A673 (cell line): ENCODE data around the gene ECI1. TPM values are rescaled to one million over a fixed set of nuclear protein-coding genes. Genes with fewer than 3 reads are reported as not detected.

Experiments
- BruUV-seq: library from RNA; stranded (reverse); fragments of 400-500 nt; replicated peaks from 2 replicates; lab custom pipeline; 2021; lab: Mats Ljungman, UMichigan
- CTCF ChIA-PET: fragments of 300-600 bp; sonication (Branson Sonifier 250); formaldehyde crosslinking; loops from one replicate; lab custom pipeline; 2022; ENCODE audit warnings: antibody characterized with exemption; lab: Charles Lee
- POLR2A ChIA-PET: fragments of 300-600 bp; sonication (Branson Sonifier 250); formaldehyde crosslinking; loops from one replicate; lab custom pipeline; 2022; ENCODE audit warnings: antibody characterized with exemption; ENCODE audit not compliant: low non-redundant PET; lab: Charles Lee
- DNase-seq: peaks from one replicate; pipeline ENCODE4 v3.0.0-alpha.2; 2015; ENCODE audit warnings: low spot score
- H3K27ac ChIP-seq: fragments of 200-600 bp; sonication (generic); 2 replicates; pipeline ENCODE4 v1.5.1; 2016; ENCODE audit warnings: mixed run types, low read depth, mild to moderate bottlenecking, mixed read lengths, antibody characterized with exemption, low read length; ENCODE audit not compliant: poor library complexity, severe bottlenecking
- H3K27me3 ChIP-seq: fragments of 200-600 bp; sonication (generic); replicated peaks from 2 replicates; pipeline ENCODE4 v1.6.1; 2017; ENCODE audit warnings: mixed run types, low read depth, mild to moderate bottlenecking, mixed read lengths, antibody characterized with exemption, low read length; ENCODE audit not compliant: insufficient read depth, poor library complexity
- H3K36me3 ChIP-seq: fragments of 200-600 bp; sonication (generic); 2 replicates; pipeline ENCODE4 v1.6.1; 2016; ENCODE audit warnings: mixed run types, mild to moderate bottlenecking, mixed read lengths, antibody characterized with exemption, low read length; ENCODE audit not compliant: insufficient read depth, poor library complexity, severe bottlenecking
- H3K4me1 ChIP-seq: fragments of 200-600 bp; sonication (generic); 2 replicates; pipeline ENCODE4 v1.6.1; 2017; ENCODE audit warnings: mixed run types, mild to moderate bottlenecking, mixed read lengths, antibody characterized with exemption, low read length; ENCODE audit not compliant: insufficient read depth, poor library complexity, severe bottlenecking
- H3K4me3 ChIP-seq: fragments of 200-600 bp; sonication (generic); 2 replicates; pipeline ENCODE4 v1.5.1; 2016; ENCODE audit warnings: low read depth, mixed run types, mild to moderate bottlenecking, mixed read lengths, low read length; ENCODE audit not compliant: poor library complexity, severe bottlenecking
- H3K9me3 ChIP-seq: fragments of 200-600 bp; sonication (generic); 2 replicates; pipeline ENCODE4 v1.6.1; 2016; ENCODE audit warnings: mixed run types, low read depth, mild to moderate bottlenecking, mixed read lengths, antibody characterized with exemption, low read length; ENCODE audit not compliant: poor library complexity, severe bottlenecking
- EZH2 ChIP-seq: fragments of 200-600 bp; sonication (generic); IDR thresholded peaks from 2 replicates; pipeline ENCODE4 v1.6.1; 2017; ENCODE audit warnings: borderline replicate concordance, low read depth, mild to moderate bottlenecking, mixed read lengths, antibody characterized with exemption, low read length; ENCODE audit not compliant: poor library complexity, severe bottlenecking
- intact Hi-C: fragments of 100-400 bp; cut with micrococcal nuclease; formaldehyde crosslinking; loops from one replicate; pipeline ENCODE4 v1.10.0; 2022; ENCODE audit not compliant: unreplicated experiment
- total RNA-seq: library from RNA; stranded (reverse); gene quantifications from 2 replicates; pipeline ENCODE4 v1.2.3, GENCODE V29; 2021
- TF ChIP-seq, protein P1 (sequence below): fragments of 300-800, 200-600 bp; sonication (generic); conservative IDR thresholded peaks from 2 replicates; pipeline ENCODE4 v1.5.1; 2017; ENCODE audit warnings: low read depth, mild to moderate bottlenecking, antibody characterized with exemption, low read length, moderate library complexity, mixed read lengths

Gene ECI1
- total RNA-seq, 1 experiment from 2014 or later, result 55.3 TPM

DNA sequence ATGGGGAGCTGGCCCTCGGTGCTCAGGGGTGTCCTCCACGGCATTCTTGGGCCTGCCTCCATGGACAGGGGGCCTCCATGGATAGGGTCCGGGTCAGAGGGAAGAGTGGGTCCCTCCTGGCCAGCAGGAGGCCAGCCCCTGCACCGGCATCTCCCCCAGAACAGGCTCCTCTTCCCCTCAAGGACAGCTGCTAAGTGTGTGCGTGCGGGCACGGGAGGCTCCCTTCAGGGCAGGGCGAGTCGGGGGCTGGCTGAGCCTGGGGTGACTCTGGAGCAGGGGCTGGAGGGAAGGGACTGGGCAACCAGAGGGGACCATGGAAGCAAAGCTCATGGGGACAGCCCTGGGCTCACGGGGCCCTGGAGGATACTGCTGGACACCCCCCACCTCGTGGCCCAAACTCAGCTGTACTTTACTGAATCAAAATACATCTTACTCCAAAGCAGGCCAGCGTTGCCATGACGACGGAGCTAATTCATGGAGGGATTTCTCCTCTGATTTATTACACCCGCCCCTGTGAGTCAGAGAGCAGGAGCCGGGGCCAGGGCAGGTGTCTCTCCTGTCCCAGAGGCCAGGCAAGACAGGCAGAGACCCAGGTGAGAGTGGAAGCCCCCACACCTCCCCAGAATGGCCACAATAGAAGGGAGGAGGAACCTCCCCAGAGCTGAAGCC lies 57.1 kb downstream of the ECI1 start:
- Histone ChIP-seq H3K27me3 (peaks cover 26% of the 10 kb centered on the region), H3K4me1 (peaks cover 7% of the 10 kb centered on the region), H3K9me3 (no peaks in the 10 kb centered on the region), H3K27ac (no peak overlapping the region), H3K4me3 (no peak overlapping the region), H3K36me3 (no peaks in the 10 kb centered on the region)
- no TSS peak for BruUV-seq
- intact Hi-C loops, result no loop called here
- CTCF ChIA-PET, result interaction anchor here (1.1 kb wide), 1 partner anchor 12 kb away, joined by 3 read pairs; no protein-coding TSS in a partner anchor
- no peak for TF ChIP-seq EZH2
- TF ChIP-seq, protein P1, sequence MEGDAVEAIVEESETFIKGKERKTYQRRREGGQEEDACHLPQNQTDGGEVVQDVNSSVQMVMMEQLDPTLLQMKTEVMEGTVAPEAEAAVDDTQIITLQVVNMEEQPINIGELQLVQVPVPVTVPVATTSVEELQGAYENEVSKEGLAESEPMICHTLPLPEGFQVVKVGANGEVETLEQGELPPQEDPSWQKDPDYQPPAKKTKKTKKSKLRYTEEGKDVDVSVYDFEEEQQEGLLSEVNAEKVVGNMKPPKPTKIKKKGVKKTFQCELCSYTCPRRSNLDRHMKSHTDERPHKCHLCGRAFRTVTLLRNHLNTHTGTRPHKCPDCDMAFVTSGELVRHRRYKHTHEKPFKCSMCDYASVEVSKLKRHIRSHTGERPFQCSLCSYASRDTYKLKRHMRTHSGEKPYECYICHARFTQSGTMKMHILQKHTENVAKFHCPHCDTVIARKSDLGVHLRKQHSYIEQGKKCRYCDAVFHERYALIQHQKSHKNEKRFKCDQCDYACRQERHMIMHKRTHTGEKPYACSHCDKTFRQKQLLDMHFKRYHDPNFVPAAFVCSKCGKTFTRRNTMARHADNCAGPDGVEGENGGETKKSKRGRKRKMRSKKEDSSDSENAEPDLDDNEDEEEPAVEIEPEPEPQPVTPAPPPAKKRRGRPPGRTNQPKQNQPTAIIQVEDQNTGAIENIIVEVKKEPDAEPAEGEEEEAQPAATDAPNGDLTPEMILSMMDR, result no peak
- DNase-seq, result peak; percentile 71
- POLR2A ChIA-PET, result interaction anchor here (0.5 kb wide), 2 partner anchors 47 to 318 kb away, joined by 4 read pairs; no protein-coding TSS in a partner anchor

DNA sequence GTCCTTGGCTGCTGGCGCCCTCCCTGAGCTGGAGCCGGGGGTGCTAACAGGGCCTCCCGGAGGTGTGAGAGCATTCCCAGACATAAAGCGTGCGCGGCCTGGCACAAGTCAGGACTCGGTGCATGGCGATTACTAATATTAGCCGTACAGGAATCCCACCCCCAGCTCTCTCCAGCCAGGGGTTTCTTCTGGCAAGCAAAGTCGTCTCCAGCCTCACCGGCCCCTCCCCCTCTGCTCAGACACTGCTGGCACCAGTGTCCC lies 60.0 kb downstream of the ECI1 start:
- Histone ChIP-seq H3K27ac (no peak overlapping the region), H3K27me3 (peaks cover 11% of the 10 kb centered on the region), H3K9me3 (no peaks in the 10 kb centered on the region), H3K36me3 (no peaks in the 10 kb centered on the region), H3K4me1 (peaks cover 7% of the 10 kb centered on the region), H3K4me3 (no peak overlapping the region)
- DNase-seq, result no peak
- no peak for TF ChIP-seq EZH2
- TF ChIP-seq, protein P1, result no peak
- ChIA-PET CTCF (no interaction called here), POLR2A (no interaction called here)
- no TSS peak for BruUV-seq
- intact Hi-C loops, result no loop called here

DNA sequence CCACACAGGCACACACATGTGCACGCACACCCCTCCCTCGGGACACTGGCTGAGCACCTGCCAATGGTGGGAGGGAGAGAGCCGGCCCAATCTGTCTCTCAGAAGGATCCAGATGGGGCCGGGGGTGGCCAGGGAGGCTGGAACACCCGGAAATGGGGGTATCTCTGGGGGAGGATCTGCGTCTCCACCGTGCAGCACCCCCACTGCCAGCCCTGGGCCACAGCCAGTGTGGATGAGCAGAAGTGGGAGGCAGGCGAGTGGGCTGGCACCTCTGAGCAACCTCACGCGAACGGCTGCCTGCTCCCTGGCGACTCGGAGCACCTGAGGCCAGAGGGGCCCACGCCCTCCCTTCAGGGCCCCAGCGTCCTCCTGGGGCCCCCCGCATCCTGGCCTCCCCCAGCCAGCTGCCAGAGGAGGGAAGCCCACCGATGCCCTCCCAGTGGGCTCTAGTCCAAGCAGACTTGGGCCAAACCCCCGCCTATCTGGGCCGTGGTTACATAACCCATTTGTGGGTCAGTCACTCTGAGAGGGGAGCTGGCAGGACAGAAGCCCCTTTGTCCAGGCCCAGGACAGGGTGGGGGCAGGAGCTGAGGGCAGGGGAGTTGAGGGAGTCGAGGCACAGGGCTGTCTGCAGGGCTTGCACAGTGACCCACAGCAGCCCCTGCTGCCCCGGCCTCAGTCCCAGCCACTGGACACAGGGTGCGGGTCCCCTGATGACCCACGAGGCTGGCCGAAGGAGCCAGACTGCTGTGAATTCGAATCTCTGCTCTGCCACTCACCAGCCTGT lies 60.5 kb downstream of the ECI1 start:
- intact Hi-C loops, result no loop called here
- no peak overlapping the region for H3K4me3 ChIP-seq
- CTCF ChIA-PET, result no interaction called here
- no peaks in the 10 kb centered on the region for H3K36me3 ChIP-seq
- H3K27ac ChIP-seq, result no peak overlapping the region
- no TSS peak for BruUV-seq
- no peaks in the 10 kb centered on the region for H3K9me3 ChIP-seq
- no peak for DNase-seq
- TF ChIP-seq, protein P1, result no peak
- TF ChIP-seq EZH2, result no peak
- peaks cover 10% of the 10 kb centered on the region for H3K27me3 ChIP-seq
- POLR2A ChIA-PET, result no interaction called here
- peaks cover 6% of the 10 kb centered on the region for H3K4me1 ChIP-seq
